IgD-negative memory B cell (primary cell): Measurements from ENCODE around the gene TMEM94. TPM values are rescaled to one million over a fixed set of nuclear protein-coding genes. Genes with fewer than 3 reads are reported as not detected.
A peak's percentile ranks its signal among the peaks of the same experiment; 100 is the strongest.

Source experiments
- H3K27ac Mint-ChIP-seq, 3 donors: one replicate each; pipeline ENCODE4 v1.8.0; 2020 to 2022; ENCODE audit warnings: mild to moderate bottlenecking in 3 of 3, mixed read lengths in 3 of 3, moderate library complexity in 1 of 3
- H3K27me3 Mint-ChIP-seq: one replicate; pipeline ENCODE4 v1.8.0; 2021; ENCODE audit warnings: mixed read lengths
- H3K36me3 Mint-ChIP-seq: one replicate; pipeline ENCODE4 v1.8.0; 2020; ENCODE audit warnings: mild to moderate bottlenecking, mixed read lengths
- H3K4me1 Mint-ChIP-seq, 3 donors: one replicate each; pipeline ENCODE4 v1.8.0; 2020 to 2022; ENCODE audit warnings: mixed read lengths in 3 of 3, mild to moderate bottlenecking in 1 of 3
- H3K4me3 Mint-ChIP-seq, 4 donors: one replicate each; pipeline ENCODE4 v1.8.0; 2020 to 2022; ENCODE audit warnings: mild to moderate bottlenecking in 4 of 4, mixed read lengths in 4 of 4, moderate library complexity in 3 of 4
- H3K9me3 Mint-ChIP-seq, 3 donors: one replicate each; pipeline ENCODE4 v1.8.0; 2020 to 2021; ENCODE audit warnings: mixed read lengths in 3 of 3, mild to moderate bottlenecking in 1 of 3
- polyA plus RNA-seq: library from polyadenylated mRNA; unstranded; fragments of 300-500 nt; fragmentation: Illumina TruSeq; gene quantifications from one replicate; pipeline ENCODE4 v1.2.3, GENCODE V29; 2021

Gene TMEM94
- polyA plus RNA-seq, 1 donor from 2014 or later: 19.5 TPM

DNA sequence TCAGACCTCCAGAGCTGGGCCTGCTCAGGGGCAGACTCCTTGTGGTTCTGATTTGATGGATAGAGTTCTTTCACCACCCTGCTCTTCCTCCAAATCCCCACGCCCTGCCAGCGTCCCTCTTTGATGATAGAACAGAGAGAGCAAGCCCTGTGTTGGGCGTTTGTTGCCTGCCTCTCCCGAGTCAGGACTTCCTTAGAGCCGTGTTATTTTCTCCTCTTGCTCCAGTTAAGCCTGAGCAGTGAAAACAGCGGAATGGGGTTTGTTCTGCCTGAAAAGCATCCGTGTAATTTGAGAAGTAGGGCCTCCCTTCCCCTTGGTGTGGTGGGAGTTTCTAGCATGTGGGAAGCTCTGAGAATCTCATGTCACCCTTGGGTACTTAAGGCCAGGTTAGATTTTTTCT, 22.1 kb downstream of the TMEM94 start:
- Mint-ChIP-seq H3K4me1 (peaks cover 0 to 6% (median 0%) of the 10 kb centered on the region in 3 donors), H3K9me3 (no peaks in the 10 kb centered on the region), H3K4me3 (no peak overlapping the region), H3K36me3 (peaks cover 5% of the 10 kb centered on the region), H3K27ac (no peak overlapping the region), H3K27me3 (no peaks in the 10 kb centered on the region)

DNA sequence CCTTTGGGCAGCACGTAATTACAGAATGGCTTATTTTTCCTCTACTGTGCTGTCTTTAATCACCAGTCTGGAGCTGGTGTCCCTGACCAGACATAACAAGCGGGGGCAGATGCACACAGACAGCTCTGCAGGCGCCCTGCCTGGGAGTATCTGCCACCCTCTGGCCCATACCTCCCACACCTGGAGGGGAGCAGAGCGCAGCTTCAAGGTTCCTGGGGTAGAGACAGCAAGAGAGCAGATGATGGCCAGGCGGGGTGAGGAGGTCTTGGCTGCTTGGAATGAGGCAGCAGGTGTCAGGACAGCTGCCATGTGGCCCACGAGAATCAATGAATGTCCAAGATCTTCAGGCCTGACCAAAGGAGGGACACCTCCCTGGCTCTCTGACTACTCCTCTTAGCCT, 23.8 kb downstream of the TMEM94 start:
- no peak overlapping the region for H3K4me3 Mint-ChIP-seq
- H3K9me3 Mint-ChIP-seq: no peaks in the 10 kb centered on the region
- no peak overlapping the region for H3K27ac Mint-ChIP-seq
- H3K27me3 Mint-ChIP-seq: no peaks in the 10 kb centered on the region
- peaks cover 0 to 6% (median 0%) of the 10 kb centered on the region in 3 donors for H3K4me1 Mint-ChIP-seq
- peaks cover 5% of the 10 kb centered on the region for H3K36me3 Mint-ChIP-seq

DNA sequence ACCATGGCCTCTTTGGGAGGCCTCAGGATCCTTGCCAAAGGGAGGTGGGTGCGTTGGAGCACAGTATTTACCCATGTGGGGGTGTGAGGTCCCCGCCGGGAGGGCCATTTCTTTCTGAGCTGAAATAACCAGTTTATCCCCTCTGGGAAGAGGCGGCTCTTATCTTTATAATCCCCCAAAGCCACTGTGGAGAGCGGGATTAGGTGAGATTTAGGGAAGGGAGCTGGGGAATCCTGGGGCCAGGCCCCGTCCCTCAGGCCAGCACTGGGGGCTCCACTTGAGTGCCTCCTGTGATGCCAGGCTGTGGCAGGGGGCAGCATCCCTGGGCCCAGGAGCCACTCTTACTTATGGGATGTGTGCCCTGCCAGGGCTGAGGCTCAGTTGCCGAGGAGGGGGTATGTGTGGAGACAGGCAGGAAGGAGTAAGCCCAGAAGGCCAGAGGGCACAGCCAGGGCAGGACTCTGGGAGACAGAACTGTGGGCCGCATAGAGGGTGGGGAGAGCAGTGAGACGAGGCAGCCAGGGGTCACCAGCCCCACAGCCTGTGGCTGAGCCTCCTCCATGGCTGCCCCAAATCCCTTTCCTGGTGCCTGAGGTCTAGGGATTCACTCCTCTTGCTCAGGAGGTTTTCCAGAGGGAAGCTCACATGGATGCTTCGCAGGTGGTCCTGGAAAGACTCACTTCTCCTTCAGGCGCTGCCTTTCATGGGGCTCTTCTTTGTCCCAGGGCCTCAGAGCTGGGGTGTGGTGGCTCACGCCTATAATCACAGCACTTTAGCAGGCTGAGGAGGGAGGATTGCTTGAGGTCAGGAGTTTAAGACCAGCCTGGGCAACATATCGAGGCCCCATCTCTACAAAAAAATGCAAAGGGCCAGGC, 25.0 kb downstream of the TMEM94 start:
- peaks cover 3% of the 10 kb centered on the region for H3K36me3 Mint-ChIP-seq
- H3K4me1 Mint-ChIP-seq: peaks cover 0 to 6% (median under 1%) of the 10 kb centered on the region in 3 donors
- no peak overlapping the region for H3K4me3 Mint-ChIP-seq
- H3K9me3 Mint-ChIP-seq: no peaks in the 10 kb centered on the region
- no peak overlapping the region for H3K27ac Mint-ChIP-seq
- no peaks in the 10 kb centered on the region for H3K27me3 Mint-ChIP-seq

DNA sequence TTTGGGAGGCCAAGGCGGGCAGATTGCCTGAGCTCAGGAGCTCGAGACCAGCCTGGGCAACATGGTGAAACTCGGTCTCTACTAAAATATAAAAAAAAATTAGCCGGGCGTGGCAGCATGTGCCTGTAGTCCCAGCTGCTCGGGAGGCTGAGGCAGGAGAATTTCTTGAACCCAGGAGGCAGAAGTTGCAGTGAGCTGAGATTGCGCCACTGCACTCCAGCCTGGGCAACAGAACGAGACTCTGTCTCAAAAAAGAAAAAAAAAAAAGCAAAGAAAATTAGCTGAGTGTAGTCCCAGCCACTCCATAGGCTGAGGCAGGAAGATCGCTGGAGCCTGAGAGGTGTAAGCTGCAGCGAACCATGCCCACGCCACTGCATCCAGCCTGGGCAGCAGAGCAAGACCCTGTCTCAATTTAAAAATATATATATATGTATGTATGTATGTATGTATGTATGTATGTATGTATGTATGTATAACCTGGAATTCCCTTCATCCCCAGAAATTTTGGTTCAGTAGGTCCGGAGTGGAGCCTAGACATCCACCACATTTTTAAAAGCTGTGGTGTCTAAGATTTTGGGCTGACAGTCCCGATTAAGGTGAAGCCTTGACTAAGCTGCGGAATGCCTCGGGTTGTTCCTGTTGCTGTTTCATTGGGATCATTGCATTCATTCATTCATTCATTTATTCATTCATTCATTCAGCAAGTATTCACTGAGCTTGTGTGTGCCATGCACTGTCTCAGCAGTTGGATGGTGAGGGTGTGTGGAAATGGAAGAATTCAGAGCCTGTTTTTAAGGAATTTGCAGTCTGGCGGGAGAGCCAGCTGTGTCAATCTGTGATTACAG, 25.9 kb downstream of the TMEM94 start:
- Mint-ChIP-seq H3K27ac (no peak overlapping the region), H3K36me3 (peaks cover 2% of the 10 kb centered on the region), H3K27me3 (peaks cover 2% of the 10 kb centered on the region), H3K9me3 (no peaks in the 10 kb centered on the region), H3K4me1 (peaks cover 4 to 15% (median 8%) of the 10 kb centered on the region in 3 donors), H3K4me3 (no peak overlapping the region)

DNA sequence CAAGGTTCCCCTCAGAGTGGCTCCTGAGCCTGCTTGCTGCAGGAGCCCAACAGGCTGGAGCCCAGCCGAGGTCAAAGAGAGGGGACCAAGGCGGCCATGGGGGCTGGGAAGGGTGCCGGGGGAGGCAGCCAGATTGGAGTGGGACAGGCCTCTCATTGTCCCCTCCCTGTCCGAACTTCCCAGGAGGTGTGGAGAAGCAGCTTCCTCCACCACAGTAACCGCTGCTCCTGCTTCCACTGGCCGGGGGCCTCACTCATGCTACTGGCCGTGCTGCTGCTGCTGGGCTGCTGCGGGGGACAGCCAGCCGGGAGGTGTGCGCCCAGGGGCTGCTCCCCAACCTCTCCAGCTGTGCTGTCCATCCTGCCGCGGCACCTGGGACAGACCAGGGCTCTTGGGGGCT, 29.3 kb downstream of the TMEM94 start:
- H3K36me3 Mint-ChIP-seq: peaks cover 2% of the 10 kb centered on the region
- H3K9me3 Mint-ChIP-seq: no peaks in the 10 kb centered on the region
- H3K4me3 Mint-ChIP-seq: no peak overlapping the region
- peaks cover 10 to 20% (median 14%) of the 10 kb centered on the region in 3 donors for H3K4me1 Mint-ChIP-seq
- peak overlapping the region in 1 of 3 donors; percentile 67 for H3K27ac Mint-ChIP-seq
- H3K27me3 Mint-ChIP-seq: peaks cover 2% of the 10 kb centered on the region

- Mint-ChIP-seq H3K27ac (no peak overlapping the region), H3K36me3 (no peaks in the 10 kb centered on the region), H3K4me3 (peak overlapping the region in 1 of 4 donors; percentile 70), H3K27me3 (peaks cover 2% of the 10 kb centered on the region), H3K4me1 (peaks cover 10 to 20% (median 14%) of the 10 kb centered on the region in 3 donors), H3K9me3 (no peaks in the 10 kb centered on the region)
Observed at GRCh38 chr17:75486151-75486550, 29.7 kb downstream of the TMEM94 start.

- H3K4me3 Mint-ChIP-seq: peak overlapping the region in 1 of 4 donors; percentile 73
- peak overlapping the region; percentile 29 to 97 (median 94) for H3K27ac Mint-ChIP-seq
- peaks cover 2% of the 10 kb centered on the region for H3K27me3 Mint-ChIP-seq
Observed at GRCh38 chr17:75486951-75487350, 30.5 kb downstream of the TMEM94 start.

DNA sequence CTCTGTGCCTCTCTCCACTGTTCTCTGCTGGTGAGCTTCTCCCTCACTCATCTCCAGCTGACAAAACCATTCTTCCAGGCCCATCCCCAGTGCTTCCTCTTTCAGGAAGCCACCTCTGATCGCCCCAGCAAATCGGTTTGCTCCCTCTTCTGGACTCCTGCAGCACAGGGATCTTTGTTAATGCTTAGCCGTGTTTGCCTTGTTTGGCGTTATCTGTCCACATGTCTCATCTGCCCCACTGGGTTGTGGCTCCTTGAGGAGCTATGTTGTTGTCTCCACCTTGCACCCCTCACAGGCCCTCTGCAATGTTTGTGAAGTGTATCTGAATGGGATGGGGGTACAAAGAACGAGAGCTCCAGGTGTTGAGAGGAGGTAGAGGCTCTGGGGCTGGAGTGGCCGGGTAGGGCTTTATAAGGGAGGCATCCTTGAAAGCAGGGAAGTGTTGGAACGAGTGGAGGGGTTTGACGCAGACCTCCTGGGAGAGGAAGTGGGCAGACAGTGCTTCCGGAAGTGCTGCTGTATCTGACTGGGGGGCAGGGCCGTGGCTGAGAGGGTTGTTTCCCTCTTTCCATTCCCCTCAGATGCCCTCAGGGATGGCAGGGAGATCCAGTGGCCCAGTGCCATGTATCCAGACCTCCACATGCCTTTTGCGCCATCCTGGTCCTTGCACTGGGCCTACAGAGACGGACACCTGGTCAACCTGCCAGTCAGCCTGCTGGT, 31.1 kb downstream of the TMEM94 start:
- H3K27me3 Mint-ChIP-seq: peaks cover 2% of the 10 kb centered on the region
- H3K27ac Mint-ChIP-seq: peak overlapping the region; percentile 29 to 97 (median 94)
- H3K36me3 Mint-ChIP-seq: no peaks in the 10 kb centered on the region
- peaks cover 10 to 20% (median 14%) of the 10 kb centered on the region in 3 donors for H3K4me1 Mint-ChIP-seq
- H3K9me3 Mint-ChIP-seq: no peaks in the 10 kb centered on the region
- peak overlapping the region; percentile 13 to 89 (median 52) for H3K4me3 Mint-ChIP-seq

More at GRCh38 chr17:75486951-75487350, 30.5 kb downstream of the TMEM94 start:
- Mint-ChIP-seq H3K36me3 (no peaks in the 10 kb centered on the region), H3K4me1 (peaks cover 10 to 20% (median 14%) of the 10 kb centered on the region in 3 donors), H3K9me3 (no peaks in the 10 kb centered on the region)

DNA sequence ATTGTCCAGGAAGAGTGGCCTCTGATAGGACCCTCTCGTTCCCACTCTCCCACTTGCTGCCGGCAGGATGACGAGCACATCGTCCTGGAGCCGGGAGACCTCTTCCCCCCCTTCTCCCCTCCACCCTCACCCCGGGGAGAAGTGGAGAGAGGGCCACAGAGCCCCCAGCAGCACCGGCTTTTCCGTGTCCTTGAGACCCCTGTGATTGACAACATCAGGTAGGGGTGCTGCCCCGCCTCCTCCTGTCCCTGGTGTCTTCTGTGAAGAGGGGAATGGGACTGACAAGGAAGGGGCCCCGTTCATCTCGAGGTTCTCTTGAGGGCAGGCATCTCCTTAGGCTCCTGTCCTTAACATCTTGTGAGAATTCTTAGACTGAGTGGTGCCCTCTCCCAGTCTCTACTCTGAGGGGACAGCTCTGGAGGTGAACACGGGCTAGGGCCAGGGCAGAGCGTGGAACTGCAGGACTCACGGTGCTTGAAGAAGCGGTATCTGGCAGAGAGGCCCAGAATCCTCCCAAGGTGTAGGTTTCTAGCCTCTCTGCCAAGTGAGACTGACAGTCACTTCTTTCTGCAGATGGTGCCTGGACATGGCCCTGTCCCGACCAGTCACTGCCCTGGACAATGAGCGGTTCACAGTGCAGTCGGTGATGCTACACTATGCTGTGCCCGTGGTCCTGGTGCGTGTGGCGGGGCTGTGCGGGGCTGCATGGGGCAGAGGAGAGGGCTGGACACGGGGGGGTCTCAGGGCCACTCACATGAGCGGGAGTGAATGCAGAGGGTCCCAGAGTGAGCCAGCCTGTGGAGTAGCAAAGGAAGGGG, 32.5 kb downstream of the TMEM94 start:
- H3K4me1 Mint-ChIP-seq: peaks cover 10 to 16% (median 14%) of the 10 kb centered on the region in 3 donors
- no peaks in the 10 kb centered on the region for H3K9me3 Mint-ChIP-seq
- H3K4me3 Mint-ChIP-seq: peak overlapping the region in 1 of 4 donors; percentile 37
- no peaks in the 10 kb centered on the region for H3K36me3 Mint-ChIP-seq
- peaks cover 2% of the 10 kb centered on the region for H3K27me3 Mint-ChIP-seq
- H3K27ac Mint-ChIP-seq: no peak overlapping the region

GRCh38 chr17:75489511-75489955, 33.1 kb downstream of the TMEM94 start:
- Mint-ChIP-seq H3K4me1 (peaks cover 10 to 16% (median 14%) of the 10 kb centered on the region in 3 donors), H3K9me3 (no peaks in the 10 kb centered on the region), H3K36me3 (no peaks in the 10 kb centered on the region), H3K4me3 (no peak overlapping the region), H3K27ac (no peak overlapping the region), H3K27me3 (peaks cover 2% of the 10 kb centered on the region)

- Mint-ChIP-seq H3K27ac (no peak overlapping the region), H3K36me3 (no peaks in the 10 kb centered on the region), H3K9me3 (no peaks in the 10 kb centered on the region), H3K27me3 (peaks cover 2% of the 10 kb centered on the region), H3K4me3 (no peak overlapping the region), H3K4me1 (peaks cover 10 to 16% (median 14%) of the 10 kb centered on the region in 3 donors)
Observed at GRCh38 chr17:75490173-75490743, 33.8 kb downstream of the TMEM94 start.

DNA sequence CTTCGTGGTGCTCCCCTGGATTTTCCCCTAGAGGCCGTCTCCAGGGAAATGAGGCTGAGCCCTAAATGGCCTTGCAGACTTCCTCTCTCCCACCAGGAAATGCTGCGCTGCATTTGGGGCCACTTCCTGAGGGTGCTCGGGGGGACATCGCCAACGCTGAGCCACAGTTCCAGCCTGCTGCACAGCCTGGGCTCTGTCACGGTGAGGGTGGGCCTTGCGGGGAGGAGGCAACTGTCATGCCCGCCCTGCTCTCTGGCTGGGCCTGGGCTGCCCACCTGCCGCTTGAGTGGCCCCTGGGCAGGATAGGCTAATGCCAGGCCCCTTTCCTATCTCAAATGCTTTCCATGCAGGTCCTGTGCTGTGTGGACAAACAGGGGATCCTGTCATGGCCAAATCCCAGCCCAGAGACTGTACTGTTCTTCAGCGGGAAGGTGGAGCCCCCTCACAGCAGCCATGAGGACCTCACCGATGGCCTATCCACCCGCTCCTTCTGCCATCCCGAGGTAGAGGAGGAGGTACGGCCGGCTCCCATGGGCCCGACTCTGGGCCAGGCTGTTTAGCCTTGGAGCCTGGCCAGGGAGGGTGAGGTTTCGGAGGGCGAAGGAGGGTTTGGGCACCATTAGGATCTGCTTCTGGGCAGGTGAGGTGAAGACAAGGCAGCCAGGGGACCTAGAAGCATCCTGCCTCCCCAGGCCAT, 34.7 kb downstream of the TMEM94 start:
- no peak overlapping the region for H3K27ac Mint-ChIP-seq
- peaks cover 10 to 16% (median 14%) of the 10 kb centered on the region in 3 donors for H3K4me1 Mint-ChIP-seq
- no peaks in the 10 kb centered on the region for H3K9me3 Mint-ChIP-seq
- no peaks in the 10 kb centered on the region for H3K36me3 Mint-ChIP-seq
- no peak overlapping the region for H3K4me3 Mint-ChIP-seq
- H3K27me3 Mint-ChIP-seq: peaks cover 2% of the 10 kb centered on the region

- H3K4me1 Mint-ChIP-seq: peaks cover 10 to 12% (median 12%) of the 10 kb centered on the region in 3 donors
- peaks cover 1% of the 10 kb centered on the region for H3K36me3 Mint-ChIP-seq
- no peak overlapping the region for H3K4me3 Mint-ChIP-seq
- H3K27me3 Mint-ChIP-seq: peaks cover 2% of the 10 kb centered on the region
- H3K9me3 Mint-ChIP-seq: no peaks in the 10 kb centered on the region
- H3K27ac Mint-ChIP-seq: no peak overlapping the region
Observed at GRCh38 chr17:75491680-75492079, 35.2 kb downstream of the TMEM94 start.
